GM18519 (cell line): ENCODE measurements around the gene ATP7B.

ENCODE experiments used
- ATAC-seq: cut with Tn5 transposase; IDR thresholded peaks from one replicate; pipeline ENCODE4 v1.9.1; 2021; ENCODE audit warnings: mild to moderate bottlenecking, moderate library complexity; ENCODE audit not compliant: unreplicated experiment, low FRiP score

The ATP7B gene

DNA sequence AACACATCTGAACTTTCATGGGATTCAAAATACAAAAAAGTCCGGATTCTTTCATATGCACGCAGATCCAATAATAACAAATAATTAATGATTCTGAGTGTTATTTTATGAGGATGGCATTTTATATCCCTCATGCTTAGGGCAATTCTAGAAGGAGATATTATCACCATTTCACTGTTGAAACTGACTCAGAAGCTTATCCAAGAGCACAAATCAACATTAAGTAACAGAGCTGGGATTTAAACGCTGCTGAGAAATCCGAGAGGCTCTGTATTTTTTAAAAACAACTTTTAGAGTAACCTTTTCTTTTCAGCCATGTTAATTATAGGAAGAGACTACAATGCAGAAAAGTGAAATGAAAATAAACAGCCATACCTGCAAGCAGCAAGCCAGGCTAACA lies 30.3 kb downstream of the ATP7B start:
- ATAC-seq: no peak

DNA sequence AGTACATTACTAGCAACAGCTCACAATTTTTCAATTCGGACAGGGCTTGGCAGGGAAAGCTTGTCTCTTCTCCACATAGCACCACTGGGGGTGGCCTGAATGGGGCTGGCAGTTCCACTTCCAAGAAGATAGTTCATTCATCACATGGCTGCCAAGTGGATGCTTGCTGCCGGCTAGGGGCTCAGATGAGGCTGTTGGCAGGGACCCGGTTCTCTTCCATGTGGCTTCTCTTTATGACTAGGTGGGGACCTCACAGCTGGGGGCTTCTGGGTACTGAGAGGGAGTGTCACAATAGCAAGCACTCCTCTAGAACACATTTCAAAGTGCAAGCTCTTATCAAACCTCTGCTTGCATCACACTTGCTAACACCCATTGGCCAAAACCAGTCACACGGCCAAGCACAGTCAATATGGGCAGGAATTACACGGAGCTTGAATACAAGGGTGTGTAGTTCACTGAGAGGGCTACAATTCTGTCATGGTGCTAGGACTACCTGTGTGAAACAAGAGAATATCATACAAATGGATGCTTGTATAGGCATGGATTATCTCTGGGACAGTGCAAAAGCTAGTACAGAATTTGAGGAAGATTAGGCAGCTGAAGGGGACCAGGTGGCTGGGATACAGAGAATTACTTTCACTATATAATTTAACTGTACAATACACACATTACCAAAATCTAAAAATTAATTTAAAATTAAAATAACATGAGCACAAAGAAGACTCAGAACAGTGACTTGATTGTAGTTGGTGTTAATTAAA lies 32.3 kb downstream of the ATP7B start:
- ATAC-seq: no peak

DNA sequence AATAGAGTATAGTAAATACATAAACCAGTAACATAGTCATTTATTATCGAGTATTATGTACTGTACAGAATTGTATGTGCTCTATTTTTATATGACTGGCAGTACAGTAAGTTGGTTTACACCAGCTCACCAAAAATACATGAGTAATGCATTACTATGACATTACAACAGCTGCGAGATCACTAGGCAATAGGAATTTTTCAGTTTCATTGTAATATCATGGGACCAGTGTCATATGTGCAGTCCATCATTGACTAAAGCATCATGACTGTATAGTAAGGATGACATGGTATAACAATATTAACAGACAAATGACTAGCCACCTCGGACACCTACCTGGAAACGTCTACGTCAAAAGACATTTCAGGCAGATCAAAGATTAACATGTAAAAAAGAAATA lies 33.6 kb downstream of the ATP7B start:
- no peak for ATAC-seq

DNA sequence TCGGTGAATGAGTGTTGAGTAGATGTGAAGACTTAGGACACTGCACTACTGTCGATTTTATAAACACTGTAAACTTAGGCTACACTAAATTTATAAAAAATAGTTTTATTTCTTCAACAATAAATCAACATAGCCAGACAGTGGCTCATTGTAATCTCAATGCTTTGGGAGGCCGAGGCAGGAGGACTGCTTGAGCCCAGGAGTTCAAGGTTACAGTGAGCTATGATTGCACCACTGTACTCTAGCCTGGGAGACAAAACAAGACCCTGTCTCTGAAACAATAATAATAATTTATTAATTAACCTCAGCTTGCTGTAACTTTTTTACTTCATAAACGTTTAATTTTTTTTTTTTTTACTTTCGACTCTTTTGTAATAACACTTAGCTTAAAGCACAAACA lies 34.4 kb downstream of the ATP7B start:
- no peak for ATAC-seq

DNA sequence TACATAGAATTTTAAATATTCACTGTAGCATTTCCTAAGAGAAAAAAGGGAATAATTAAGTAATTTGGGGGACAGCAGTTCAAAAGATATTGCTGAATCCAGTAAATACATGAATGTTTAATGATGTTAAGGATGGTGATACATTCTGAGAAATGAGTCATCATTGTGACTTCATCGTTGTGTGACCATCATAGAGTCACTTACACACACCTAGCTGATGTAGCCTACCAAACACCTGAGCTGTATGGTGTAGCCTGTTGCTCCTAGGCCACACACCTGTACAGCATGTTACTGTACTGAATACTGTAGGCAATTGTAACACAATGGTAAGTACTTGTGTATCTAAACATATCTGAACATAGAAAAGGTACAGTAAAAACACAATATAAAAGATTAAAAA lies 34.8 kb downstream of the ATP7B start:
- ATAC-seq: no peak

DNA sequence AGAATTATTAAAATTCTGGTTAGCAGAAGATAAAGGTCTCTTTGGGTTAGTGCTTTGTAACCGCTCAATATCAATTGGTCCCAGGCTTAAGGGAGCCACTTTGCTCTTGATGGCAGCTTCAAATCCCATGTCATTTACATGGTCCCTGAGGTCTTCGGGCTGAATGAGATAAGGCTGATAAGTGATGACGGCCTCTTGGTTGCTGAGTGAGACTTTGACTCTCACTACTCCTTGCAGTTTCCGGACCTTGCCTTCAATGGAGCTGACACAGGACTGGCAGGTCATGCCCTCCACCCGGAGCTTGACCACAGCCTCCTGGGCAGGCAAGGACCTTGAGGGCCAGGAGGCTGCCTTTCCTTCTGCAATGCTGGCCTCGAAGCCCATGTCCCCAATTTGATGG lies 36.8 kb downstream of the ATP7B start:
- ATAC-seq: no peak

DNA sequence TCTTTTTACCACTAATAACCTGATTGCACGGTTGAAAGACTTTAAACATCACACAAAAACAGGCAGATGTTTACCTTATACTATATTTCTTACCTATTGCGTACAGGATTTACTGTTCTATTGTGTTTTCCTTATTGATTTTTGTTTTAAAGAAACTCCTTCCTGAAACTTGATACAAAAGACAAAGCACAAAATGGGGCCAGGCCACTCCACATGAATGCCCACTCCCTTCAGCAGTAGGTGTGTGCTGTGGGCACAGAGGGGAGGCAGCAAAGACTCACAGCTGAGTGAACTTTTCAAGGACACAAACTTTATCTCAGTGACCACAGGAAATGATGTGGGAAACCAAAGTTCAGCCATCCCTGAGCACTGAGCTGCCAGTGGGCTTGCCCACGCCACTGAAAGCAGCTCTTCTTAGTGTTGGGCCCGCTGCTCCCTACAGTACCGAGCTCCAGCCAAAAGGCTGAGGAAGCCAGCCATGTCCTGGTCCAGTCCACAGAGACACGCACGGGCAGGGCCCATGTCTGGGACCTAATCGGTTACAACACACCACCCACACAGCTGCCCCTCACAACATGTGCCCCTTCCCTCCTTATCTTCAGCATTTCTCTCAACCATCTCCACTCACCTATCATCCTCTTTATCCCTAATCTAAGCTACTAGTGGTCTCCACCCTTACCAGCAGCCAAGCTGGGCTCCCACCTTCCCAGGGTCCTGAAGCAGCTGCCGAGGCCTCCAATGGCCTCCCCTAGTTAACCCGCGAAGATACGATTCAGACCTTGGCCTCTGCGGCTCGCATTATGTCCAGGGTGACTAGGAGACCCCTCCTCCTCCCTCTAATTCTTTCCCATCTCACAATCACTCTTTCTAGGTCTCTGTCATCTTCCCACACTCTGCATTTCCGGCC lies 39.5 kb downstream of the ATP7B start:
- no peak for ATAC-seq

DNA sequence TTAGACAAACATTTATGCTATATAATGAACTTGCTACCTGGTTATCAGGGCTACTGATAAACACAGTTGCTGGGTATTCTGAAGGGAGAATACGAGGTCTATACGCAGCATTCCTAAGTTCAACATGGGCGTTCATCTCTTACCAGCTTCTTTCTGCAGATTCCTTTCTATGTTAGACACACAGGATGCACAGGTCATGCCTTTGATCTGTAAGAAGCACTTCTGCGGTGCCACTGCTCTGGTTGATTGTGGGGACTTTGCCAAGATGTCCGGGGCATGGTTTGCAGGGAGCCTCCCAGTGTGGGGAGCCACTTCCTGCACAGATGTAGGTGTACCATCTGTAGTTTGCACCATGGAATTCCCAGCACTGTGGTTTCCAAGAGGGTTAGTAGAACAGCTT lies 40.9 kb downstream of the ATP7B start:
- no peak for ATAC-seq

DNA sequence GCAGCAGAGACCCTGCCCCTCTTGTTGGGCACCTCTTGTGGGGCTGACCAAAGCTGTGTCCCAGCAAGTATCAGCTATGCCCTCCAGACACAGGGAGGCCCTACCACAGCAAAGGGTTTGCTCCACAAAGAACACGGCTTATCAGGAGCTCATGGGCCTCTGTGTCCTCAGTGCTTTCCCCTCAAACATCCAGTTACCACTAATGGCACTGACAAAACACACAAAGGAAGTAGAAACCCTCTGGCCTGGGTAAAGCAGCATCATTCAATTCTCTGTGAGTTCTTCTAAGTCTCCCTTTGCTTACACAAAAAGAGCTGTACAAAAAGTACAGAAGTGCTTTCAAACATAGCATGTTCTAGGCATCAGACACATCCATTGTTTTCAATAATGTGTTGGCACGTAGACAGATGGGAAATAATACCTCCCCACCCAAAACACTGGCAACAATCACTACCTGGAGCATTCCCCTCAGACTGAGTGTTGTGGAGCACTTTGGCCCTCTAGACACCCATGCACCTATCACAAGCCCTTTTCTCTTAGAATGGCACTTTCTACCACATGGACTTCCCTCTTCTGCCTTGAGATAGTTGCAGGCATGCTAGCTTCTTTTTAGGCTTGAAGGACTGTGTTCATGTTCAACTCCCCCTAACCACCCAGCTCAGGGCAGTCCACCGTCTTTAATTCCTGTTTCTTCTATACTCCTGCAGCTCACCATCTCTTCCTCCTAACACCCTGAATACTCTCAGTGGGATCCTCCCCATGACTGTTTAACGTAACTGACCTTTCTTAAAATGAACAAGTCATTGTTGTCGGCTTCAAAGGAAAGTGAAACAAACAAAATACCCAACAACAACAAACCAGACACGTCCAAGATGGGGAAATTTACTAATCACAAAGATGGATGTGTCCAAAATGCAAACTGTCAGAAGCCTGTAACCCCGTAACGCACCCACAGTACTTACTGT lies 43.5 kb downstream of the ATP7B start:
- ATAC-seq: no peak

DNA sequence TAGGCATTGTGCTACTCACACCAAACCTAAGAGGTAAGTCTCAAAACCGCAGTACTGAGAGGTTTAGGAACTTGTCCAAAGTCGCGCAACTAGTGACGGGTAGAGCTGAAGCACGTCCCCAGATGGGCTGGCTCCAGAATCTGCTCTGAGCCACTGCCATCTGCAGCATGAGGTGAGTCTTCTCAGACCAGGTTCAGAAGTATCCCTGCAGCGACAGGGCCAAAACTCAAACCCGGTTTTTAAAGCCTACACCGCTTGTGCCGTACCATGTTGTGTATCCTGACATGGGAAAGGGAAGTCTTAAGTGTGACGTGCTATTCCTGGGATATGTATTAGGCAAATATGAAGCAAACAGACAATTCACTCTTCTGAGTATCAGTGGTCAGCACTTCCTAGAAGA lies 45.1 kb downstream of the ATP7B start:
- ATAC-seq: no peak

DNA sequence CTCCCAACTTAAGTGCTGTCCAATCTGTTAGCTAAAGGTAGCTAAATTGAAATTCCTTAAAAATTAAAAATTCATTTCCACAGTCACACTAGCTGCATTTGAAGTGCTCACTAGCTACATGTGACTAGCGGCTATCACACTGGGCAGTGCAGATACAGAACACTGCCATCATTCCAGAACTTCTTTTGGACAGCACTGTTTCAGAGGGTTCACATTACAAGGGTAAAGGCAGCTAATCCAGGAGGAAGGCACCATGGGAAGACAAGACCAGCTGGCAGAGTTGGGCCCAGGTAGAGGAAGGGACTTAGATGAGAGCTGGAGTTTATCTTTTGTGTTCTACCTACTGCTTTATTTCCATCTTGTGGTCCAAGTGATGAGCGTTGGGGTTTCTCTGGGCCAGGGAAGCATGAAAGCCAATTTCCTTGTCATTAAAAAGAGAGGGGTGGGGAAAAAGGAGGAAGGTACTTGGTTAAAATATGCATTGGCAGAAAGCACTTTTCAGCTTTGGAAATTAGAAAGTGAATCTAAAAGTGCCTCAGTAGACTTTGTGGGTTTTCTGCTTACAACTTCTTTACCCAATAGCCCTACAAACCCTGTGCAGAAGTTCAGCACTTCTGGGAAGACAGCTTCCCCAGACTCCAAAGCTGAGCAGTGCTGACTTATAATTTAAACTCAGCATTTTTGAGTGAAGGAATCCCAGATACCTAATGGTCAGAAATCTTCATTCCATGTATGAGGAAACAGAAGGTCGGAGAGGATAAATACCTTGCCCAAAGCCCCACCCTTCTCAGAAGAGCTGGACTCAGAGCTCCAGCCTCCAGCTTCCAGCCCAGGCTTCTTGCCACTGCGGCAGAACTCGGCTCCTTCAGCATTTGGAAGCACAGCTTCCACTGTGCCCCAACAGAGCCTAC lies 49.5 kb downstream of the ATP7B start:
- no peak for ATAC-seq

DNA sequence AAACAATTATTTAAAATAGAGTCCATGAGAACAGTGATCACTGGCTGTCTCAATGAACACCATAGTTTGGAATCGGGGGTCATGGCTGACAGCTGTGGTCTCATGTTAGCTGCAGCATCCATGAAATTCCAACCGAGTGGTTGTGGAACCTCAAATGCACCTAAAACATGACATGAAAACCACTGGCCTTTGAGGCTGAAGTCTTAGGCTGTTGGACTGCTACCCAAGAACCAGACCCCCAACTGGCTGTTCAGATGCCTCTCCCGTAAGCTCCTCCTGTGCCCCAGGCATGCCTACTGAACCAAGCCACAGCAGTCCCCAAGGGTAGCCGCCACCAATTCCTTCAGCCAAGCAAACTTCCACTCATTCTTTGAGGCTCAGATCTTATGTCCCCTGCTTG lies 50.5 kb downstream of the ATP7B start:
- ATAC-seq: no peak

DNA sequence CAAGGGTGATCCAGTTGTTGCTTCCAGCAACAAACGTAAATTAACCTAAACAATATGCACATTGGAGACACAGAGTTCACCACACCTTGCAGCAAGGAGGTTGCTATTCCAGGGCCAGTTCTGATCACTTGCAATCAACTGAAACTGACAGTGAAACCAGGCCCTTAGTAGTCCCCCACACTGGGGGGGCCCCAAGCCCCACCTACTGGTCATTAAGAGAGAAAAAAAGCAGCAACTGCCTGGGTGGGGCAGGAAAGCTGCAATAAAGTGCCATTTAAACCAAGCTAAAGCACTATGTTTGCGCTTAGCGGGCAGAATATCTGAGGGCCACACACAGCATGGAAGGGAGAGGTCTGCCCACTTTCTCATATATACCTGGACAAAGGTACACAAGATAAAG lies 51.5 kb downstream of the ATP7B start:
- peak; percentile 88 for ATAC-seq

DNA sequence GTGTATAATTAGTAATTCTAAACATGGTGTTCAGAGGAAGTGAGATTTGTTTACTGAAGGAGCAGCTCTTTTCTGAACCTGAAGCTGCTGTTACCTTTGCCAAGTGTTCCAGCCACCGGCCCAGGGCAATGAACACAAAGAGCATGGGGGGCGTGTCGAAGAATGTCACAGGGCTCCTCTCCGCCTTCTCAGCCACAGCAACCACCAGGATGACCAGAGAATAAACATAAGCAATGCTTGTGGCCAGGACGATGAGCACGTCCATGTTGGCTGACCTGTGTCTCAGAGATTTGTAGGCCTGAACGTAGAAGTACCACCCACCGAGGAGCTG lies 53.1 kb downstream of the ATP7B start:
- no peak for ATAC-seq

DNA sequence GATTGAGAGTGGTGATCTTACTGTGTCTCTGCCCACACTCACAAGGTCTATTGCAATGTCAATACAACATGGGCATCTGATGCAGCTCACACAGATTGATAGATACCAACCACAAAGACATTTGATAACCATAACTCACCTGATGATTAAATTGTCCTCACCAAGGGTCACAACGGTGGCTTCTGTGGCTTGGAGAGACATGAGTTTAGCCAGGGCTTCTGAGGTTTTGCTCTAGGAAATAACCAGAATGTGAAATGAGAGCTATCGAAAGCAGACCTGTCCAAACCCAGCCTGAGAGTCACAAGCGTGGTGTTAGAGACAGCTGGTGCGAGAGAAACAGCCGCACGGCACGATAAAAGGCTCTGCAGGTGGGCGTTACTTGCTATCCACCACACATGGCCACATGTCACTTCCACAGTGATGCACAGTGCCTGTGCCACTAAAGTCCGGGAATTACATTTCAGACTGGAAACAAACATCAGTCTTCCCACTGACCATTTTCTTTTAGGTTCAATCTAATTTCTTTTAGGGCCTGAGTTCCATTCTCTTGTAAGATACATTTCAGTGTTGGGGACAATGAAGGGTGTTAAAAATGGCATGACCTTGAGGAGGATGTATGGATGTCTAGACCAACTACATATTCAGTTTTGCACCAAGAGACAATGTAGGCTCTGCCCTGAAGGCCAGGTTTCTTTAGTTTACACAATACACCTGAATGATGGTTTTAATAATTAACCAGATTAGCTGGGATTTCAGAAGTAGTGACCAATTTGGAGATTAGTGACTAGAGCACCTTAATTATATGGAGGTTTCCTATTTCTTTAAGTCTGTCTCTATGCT lies 53.7 kb downstream of the ATP7B start:
- no peak for ATAC-seq

DNA sequence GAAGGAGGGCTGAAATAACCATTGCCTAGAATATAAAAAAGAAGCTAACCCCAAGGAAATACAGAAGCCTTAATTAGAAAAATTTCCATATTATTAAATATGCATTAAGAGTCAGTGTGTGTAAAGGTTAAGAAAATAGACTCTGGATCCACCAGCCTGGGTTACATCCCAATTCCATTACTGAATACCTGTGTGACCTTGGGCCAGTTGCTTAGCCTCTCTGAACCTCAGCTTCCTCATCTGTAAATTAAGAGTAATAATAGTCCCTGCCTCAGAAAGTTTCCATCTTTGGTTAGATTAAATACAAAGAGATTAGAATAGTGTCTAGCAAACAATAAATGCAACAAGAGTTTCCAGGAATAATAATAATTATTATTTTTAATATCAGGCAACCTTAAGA lies 54.5 kb downstream of the ATP7B start:
- no peak for ATAC-seq

DNA sequence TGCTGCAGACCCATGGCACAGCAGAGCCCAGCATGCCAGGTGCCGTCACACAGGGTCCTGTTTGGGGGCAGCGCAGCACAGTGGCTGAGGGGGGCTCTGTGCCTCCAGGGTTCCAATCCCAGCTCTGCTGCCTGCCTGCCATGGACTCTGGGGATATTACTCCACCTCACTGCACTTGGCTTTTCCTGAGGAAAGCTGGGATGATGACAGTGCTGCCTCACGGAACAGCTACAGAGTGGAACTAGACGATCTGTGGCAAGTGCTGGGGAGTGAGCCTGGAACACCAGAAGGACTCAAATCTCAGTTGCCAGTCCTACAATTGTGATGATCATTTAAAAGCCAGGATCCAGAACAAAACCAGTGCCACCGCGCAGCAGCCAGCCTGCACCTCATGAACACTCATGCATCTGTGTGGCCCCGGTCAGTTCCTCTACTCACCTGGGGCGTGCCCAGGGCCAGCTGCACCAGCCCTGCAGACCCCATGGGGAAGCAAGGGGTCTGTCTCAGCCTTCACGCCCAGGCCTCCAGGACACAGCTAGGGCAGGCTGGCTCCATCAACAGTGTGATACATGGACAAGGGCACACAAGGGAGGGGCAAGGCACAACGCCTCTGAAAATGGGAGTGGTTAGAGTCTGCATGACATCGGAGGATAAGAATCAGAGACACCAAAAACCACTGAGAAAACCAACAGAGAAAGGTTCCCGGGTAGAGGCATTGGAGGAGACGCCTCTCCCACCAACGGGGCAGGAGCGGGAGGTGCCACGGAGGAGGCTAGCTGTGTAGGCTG lies 55.2 kb downstream of the ATP7B start:
- ATAC-seq: no peak

DNA sequence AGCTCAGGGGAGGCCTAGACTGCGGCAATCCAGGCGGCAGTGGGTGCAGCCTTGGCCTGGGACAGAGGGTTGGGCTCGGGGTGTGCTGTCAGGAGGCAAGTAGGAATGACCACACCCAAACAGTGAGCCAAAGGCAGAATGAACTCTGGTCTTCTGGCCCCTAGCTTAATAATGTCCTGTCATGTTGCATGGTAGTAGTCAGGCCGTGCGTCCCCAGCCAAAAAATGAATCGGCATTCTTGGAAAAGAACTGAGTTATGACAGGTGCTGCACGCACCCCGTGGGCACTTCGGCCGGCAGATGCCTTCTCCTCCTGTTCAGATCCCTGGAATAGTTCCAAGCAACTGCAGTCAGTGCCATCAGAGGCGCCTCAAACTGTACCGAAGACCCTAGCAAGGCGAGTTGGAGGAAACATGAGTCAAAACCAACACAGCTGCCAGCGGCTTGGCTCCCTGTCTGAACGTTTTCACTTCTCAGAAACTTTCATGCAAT lies 55.9 kb downstream of the ATP7B start:
- no peak for ATAC-seq
